ENCODE data around the gene TBCEL.

GRCh38 chr11:121023848-121024751 lies at the start of gene TBCEL:
- TF ChIP-seq CTCF (IDR thresholded peaks at IDR 0.05; ENCODE audit: low read length) (no peak), EZH2phosphoT487 (IDR thresholded peaks at IDR 0.05; ENCODE audit: low read length) (no peak), EZH2 (optimal IDR thresholded peaks at IDR 0.05; ENCODE audit: low read depth, low read length) (no peak)
